ENCODE data around the gene ARAP1.
A peak's percentile ranks its signal among the peaks of the same experiment; 100 is the strongest.

Gene ARAP1

DNA sequence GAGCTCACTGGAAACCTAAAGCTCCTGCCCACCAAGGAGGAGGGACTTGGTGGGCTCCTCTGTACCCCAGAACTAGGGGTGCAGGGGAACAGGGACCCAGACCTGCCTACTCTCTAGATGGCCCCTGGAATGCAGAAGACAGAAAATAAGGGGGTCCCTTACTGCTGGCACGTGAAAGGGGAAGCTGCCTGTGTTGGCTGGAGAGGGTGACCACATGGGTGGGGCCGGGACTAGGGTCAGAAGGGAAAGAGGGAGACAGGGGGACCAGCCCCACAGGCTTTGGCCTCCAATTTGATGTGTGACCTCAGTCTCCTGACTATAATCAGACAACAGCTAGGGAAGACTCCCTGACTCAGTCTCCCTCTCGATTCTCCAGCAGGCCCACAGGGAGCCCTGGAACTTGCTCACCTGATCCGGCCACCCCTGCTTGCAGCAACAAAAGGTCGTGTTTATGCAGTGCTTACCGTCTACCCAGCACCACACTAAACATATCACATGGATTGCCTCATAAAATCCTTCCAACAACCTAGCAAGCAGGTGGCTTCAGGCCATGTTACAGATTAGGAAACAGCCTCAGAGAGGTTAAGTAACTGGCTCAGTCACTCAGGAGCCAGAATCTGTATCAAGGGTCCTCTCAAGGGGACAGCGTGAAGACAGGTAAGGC lies 10.2 kb downstream of the ARAP1 start:
- DNase-seq: no peak

DNA sequence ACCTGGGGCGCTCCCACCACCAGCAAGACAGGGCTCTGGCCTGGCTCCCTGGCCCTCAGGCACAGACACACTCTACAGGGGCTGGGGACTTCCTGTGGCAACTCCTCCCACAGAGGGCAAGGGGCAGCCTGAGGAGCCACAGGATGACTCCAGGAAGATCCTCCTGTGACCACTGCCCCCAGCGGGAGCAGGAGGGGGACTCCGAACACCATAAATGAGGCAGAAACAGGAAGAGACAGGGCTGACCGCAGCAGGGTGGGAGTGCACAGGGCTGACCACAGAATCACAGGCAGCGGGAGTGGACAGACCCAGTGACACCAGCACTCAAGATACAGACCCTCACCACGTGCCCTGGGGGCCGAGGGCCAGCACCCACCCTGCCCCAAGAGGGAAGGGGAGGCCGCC lies 10.8 kb downstream of the ARAP1 start:
- DNase-seq: peak in 1 of 2 donors; percentile 61

DNA sequence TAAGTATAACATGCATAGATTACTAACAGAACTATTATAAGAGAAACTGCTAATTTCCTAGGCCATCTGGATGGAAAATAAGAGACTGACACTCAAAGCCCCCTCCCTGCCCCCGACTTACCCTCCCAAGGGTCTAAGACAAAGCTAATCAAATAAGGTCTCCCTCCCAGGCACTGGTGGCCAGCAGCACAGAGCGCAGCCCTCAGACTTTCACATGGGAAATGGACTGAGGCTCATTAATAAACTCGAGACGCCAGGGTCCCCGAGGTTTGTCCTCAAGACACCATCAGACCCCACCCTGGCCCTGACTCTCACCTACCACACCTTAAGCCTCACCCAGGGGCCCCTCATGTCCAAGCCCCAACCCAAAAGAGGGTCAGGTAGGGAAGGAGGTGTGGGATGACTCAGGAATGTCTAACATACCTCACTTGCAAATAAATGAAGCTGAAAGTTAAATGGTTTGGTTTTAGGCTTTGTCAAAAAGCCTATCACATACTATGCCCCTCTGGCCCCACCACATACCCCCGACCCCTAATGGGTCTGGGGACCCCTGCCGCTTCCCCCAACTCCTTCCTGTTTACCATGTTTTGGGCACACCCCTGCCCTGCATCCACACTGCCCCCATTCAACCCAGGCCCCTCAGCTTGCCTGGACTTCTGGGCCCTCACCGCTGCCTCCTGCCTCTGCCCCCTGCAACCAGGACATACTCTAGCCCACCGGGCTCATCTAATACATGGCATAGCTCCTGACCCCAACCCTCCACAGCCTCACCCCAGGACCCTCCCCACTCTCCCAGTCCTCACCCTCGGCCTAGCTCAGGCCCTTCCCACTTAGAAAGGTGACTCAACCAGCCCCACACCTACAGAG lies 11.4 kb downstream of the ARAP1 start:
- DNase-seq: no peak

DNA sequence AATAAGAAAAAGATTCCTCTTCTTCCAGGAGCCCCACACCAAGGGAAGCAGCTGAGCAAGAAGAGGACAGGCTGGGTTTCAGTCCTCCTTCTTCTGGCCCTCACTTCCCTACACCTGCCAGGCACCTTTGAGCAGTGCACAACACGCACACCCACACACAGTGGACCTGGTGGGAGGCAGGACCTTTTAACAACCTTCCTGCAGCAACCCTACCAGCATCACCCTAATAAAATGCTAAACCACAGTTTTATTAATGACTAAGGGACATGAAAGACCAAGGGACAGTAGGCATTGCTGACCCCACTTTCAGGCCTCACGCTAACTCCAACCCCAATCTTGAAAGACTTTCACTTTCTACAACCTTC lies 12.2 kb downstream of the ARAP1 start:
- no peak for DNase-seq

DNA sequence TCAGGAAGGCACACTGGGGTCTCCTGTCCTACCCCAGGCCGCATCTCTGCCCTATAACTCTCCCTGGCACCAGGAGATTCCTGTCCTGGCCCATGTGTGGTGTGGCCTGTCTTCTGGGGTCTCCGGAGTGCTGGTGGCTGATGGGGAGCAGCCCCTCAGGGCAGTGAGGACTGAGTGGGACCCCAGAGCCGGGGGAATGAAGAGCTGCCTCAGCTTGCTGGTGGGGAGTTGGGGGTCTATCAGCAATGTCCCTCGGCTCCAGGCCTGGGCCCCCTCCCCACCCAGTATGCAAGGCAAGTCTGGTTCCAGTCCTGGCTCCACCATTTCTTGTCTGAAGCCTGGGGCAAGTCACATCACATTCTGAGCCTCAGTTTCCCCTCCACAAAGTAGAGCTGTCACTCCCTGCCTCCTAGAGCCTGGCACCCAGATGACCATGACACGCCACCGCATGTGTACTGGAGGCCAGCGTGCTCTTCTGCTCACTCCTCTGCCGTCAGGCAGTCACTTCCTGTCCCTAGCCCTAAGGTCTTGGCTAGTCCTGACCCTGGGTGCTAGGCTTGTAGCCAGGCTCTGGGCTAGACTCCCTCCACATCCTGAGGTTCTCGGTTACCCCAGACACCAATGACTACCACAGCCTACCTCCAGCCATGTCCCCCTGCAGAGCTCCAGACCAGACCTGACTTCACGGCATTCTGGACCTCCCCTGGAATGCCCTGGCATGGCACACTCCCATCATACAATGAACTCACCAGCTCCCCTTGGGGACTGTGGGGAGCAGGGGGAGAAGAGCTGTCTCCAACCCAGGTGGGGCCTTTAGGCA lies 12.8 kb downstream of the ARAP1 start:
- DNase-seq: no peak

DNA sequence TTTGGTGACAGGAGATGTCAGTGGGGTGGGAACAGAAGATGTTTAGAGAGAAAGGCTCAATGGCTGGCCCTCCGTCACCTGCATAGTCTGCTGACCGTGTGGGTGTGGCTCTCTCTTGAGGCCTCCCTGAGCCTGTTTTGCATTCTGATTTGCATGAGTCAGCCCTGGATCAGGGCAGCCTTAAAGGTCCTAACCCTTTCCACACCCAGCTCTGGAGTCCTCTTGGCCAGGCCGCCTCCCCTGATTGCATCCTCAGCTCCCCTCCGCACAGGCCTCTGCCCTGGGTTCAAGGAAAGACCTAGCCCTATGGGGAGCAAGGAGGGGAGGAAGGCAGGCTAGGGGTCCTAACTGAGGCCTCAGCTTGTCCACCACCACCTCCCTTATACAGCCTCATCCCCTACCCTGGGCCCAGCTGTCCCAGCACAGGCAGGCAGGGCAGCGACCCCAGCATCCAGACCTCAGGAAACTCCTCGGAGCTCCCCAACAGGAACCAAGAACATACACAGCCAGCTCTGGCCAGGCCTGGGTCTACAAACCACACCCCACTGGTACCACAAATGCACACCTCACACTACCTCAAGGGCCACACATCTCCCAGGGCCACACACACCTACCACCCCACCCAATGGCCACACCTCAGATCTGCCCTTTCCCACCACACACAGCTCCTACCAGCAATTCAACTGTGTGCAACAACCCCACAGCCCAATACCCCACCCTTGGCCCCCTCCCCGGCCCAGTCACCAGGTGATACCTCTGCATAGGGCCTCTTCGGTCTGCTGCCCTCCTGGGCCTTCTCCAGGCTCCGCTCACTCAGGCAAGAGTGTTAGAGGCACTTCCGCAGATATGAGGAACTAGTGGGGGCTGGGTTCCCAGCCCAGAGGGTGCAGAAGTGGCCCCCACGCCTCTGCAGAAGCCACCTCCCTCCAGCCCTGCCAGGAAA lies 13.7 kb downstream of the ARAP1 start:
- peak in 1 of 2 donors; percentile 81 for DNase-seq

DNA sequence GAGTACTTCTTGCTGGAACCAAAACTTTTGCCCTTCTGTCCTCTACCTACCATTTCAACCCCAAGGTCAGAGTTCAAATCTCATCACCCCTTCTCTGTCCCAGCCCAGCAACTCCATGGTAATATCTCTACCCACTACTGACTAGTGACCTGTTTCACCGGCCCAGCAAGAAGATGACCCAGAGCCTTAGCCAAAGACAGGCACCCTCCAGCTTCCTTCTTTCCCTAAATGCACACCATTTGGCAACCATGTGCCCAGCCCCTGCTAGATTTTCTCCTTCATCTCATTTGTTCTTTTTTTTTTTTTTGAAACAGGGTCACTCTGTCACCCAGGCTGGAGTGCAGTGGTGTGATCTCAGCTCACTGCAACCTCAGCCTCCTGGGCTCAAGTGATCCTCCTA lies 14.9 kb downstream of the ARAP1 start:
- no peak for DNase-seq

DNA sequence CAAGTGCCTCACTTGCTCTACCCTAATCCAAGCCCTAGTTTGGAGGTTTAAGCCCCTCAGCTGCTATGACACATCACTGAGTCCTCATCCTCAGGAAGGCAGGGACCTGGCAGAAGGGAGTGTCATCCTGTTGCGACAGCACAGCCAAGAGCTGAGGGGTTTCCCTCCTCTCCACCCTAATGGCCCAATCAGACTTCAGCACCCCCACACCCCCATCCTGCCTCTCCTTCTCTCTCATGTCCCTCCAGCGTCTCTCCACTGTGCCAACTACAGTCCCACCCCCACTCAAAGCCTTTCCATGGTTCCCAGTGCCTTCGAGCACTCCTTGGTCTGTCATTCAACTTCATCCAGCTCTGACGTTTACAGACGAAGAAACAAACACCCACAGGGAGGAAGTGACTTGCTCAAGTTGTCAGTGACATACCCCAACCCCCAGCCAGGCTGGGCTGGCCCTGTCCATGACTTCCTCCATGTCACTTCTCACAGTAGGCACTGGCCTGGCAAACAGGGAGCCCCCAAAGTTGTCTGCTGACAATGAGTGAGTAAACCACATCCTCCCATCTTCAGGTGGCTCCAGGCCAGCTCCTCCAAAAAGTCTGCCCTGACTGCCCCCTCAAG lies 15.6 kb downstream of the ARAP1 start:
- DNase-seq: peak; percentile 78 to 88

DNA sequence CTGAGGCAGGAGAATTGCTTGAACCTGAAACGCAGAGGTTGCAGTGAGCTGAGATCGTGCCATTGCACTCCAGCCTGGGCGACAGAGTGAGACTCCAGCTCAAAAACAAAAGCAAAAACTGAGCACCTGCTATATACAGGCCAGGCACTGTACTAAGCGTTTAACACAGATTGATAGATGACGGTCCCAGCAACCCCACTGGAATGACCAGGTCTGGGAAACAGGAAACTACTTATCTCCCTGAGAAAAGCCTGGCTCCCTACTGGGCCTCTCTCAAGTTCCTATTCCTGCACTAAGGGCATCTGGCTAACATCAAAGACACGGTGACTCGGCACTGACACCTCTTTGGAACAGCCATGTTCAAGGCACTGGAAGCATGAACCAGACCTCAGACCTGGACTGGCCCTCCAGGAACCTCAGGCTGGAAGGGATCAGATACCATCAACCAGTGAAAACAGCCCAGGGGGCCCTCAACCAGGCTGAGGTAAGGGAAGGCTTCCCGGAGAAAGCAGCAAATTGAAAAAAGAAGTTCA lies 16.6 kb downstream of the ARAP1 start:
- no peak for DNase-seq

DNA sequence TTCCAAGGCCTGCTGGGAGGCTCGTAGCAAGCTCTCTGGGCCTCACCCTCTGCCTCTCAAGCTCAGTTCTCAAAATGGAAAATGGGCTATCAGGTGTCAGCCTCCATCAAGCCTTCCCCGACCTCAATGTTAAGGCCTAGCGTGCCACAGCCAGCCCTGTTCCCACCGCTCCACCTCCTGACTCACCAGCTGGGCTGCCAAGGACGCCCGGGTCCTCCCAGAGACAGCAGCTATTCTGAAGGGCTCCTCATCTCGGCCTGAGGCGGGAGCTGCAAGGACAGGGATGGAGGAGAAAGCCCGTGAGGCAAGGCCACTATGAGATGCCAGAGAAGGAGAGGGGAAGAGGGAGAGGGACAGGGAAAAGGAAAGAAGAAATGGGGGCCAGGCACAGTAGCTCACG lies 19.9 kb downstream of the ARAP1 start:
- DNase-seq: no peak

DNA sequence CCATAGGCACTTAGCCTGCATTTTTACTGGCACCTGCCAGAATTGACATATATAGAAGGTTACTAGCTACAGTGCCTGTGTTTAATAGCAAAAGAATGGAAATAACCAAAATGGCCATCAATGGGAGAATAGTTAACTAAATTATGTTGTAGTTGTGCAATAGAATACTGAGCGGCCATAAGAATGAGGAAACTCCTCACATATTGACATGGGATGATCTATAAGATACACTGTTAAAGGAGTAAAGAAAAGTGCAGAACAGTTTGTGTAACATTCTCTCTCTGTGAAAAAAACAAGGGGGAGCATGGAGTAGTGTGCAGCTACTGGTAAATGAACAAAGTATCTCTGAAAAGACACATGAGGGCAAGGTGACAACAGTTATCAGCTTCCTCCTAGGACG lies 21.5 kb downstream of the ARAP1 start:
- DNase-seq: no peak

DNA sequence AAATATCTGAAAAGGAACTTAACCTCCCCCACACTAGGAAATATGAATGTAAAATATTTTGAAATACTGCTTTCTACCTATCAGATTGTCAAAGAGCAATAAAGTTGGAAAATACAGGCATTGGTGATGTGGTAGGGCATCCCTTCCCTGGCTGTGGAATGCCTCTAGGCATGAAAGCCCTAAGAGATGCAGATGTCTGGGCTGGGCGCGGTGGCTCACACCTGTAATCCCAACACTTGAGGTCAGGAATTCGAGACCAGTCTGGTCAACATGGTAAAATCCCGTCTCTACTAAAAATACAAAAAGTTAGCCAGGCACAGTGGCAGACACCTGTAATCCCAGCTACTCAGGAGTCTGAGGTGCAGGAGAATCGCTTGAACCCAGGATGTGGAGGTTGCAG lies 22.0 kb downstream of the ARAP1 start:
- no peak for DNase-seq

DNA sequence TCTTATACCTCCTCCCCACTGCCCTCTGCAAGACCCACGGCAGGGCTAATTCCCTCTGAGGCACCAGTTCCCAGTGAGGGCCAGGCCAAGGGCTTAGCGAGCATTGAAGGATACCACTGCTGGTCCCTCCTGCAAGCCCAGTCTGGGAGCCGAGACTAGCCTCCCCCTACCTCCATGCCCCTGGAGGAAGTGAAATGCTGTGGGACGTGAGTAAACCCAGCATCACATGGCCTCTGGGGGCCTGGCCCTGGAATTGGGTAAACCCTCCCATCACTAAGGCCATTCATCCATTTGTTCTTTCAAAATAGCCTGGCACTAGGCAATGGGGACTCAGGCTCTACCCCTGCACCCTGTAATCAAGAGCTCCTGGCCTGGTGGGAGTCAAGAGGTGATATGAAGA lies 24.7 kb downstream of the ARAP1 start:
- no peak for DNase-seq

DNA sequence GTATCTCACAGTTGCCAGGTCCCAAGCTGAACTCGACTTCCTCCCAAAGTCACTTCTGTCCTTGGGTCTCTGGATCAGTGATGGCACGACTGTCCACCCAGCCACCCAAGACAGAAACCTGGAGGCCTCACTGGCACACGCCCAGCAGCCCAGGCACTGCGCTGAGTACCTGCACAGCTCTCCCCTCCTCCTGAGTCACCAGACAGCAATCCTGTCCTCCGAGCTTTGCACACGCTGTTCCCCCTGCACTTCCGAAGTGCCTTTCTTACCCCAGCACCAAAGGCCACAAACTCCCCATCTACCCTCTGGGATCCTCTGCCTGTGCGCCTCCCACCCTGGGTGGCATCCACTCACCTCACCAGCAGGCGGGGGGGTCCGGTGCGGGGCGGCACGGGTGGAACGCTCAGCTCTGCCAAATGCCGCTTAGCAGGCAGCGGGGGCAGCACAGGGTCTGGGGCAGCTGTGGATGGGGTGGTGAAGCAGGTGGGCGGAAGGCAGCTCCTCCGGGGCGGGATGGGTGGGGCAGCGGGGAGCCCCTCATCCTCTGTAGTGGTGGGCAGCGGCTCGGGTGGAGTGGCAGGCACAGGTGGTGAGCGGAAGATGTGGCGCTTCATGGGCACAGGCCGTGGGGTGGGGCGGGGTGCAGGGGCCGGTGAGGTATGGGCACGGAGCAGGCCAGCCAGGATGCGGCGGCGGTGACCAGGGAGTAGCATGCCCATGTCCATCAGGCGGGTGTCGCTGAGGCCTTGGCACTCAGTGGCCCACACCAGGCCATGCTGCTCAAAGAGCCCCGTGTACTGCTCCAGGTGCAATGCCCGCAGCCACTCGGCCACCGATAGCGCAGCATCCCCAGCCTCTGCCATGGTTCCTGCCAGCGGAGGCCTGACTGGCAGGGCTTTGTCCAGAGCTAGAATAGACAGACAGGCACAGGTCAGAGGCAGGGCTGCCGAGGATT lies 25.7 kb downstream of the ARAP1 start:
- DNase-seq: no peak

DNA sequence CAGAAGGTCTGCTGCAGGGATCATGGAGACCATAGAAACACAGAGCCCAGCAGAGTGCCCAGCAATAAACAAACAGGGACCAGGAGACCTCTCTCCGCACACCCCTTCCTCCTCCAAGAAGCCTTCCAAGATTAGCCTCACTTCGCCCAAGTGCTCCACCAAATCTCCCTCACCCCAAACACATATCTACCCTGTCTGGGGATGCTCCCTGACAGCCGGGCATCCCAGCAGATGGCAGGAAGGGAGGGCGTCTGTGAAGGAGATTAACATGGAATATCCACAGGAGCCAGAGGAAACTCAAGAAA lies 26.5 kb downstream of the ARAP1 start:
- DNase-seq: no peak

DNA sequence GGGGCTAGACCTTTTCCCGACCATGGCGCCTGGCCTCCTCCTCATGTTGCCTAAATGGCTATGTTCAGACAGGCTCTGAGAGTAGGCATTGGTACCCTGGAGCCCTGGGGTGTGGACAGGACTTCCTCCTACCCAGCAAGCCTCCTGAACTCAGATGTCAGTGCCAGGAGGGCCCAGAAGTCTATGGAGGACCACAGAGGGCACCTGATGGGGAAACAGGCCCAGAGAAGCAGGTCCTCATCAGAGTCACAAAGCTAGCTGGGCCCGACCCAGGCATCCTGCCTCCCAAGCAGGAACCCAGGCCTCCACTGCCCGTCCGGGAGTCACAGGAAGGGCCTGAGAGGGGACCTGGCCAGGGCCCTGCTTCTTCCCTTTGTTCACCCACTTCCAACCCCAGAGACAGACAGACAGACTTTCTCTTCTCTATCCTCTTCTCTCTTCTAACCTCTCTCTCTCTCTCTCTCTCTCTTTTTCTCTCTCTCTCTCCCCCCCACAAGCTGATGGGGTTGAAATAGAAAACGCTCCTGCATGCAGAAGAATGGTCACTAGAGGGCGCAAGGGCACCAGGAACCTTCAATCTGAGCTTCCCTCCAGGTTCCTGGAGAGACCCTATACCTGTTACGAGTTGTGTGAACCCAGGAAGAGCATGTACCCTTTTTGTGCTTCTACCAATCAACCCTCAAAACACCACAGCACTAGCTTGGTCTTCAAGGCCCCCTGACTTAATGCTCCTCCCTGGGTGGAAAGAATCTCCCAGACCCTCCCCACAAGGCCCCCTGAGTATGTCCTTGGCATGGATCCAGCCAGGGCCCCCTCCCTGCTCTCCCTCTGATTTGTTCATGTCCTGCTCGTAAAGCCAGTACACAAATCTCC lies 27.1 kb downstream of the ARAP1 start:
- peak; percentile 88 to 91 for DNase-seq

DNA sequence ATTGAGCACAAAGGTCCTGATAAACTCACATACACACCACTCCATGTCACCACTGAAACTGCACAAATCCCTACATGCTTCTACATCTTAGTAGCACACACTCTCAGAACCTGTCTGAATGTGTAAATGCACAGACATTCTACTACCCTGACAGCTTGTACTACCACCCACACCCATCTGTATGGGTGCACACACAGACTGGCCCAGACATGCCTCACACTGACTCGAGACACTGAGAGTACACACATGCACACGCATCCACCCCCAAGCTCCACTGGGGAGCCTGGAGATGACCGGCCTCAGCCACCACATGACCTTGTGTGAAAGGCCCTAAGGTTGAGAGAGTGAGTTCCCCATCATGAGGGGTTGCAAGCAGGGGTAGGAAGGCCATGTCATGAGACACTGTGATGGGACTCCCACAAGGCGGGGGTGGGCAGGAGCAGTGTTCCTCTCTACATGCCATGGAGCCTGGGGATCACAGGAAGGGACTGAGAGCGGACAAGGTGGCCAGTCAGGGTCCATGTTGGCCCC lies 28.1 kb downstream of the ARAP1 start:
- no peak for DNase-seq

DNA sequence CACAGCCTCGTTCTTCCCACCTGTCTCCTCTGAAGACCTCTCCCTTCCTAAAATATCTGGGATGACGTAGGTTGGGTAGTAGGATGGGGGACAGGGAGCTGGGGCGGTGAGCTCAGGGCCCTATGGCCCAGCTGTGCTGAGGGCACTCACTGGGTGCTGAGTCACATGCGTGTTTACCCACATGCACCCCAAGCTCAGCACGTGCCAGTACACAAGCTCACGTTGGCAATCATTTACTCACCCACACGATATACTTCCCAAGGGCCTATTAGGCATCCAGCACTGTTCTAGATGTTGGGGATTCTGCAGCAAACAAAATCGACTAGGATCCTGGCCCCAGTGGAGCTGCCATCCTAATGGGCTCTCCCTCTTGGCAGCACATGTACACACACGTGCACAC lies 28.7 kb downstream of the ARAP1 start:
- DNase-seq: no peak

DNA sequence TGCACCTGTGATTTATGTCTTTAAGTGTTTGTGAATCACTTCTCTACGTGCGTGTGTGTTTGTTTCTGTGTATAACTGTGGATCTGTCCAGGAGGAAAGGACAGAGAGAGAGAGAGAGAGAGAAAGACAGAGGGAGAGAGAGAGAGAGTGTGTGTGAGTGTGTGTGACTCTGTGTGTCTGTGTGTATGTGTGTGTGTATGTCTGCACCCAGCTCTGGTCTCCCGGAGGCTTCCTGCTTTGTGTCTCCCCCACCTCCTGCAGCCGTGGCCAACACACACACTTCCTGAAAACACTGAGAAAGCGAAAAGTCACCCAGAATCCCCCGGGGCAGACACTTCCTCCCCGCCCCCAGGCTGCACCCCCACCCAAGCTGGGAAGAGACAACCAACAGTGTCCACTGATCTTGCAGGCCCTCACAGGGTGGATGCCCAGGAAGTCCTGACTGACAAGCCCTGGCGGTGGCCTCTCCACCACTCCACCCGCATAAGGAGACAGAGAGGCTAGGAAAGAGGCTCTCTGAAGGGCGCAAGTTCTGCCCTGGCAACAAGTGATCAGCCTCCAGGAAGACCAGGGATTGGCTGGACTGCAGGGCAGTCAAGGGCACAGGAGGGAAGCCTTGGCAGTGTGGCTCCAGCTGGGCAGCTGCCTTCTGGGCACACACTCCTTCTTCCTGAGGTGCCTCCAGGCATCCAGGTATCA lies 30.0 kb downstream of the ARAP1 start:
- DNase-seq: peak; percentile 90 to 91
